NCI-H2081 treated with DMSO at 0.1 percent for 48 hours (cell line): Measurements from ENCODE around the gene NRG2.

Source experiments
- DNase-seq: peaks from one replicate; lab custom pipeline; 2025; lab: John Stamatoyannopoulos, UW

The NRG2 gene

DNA sequence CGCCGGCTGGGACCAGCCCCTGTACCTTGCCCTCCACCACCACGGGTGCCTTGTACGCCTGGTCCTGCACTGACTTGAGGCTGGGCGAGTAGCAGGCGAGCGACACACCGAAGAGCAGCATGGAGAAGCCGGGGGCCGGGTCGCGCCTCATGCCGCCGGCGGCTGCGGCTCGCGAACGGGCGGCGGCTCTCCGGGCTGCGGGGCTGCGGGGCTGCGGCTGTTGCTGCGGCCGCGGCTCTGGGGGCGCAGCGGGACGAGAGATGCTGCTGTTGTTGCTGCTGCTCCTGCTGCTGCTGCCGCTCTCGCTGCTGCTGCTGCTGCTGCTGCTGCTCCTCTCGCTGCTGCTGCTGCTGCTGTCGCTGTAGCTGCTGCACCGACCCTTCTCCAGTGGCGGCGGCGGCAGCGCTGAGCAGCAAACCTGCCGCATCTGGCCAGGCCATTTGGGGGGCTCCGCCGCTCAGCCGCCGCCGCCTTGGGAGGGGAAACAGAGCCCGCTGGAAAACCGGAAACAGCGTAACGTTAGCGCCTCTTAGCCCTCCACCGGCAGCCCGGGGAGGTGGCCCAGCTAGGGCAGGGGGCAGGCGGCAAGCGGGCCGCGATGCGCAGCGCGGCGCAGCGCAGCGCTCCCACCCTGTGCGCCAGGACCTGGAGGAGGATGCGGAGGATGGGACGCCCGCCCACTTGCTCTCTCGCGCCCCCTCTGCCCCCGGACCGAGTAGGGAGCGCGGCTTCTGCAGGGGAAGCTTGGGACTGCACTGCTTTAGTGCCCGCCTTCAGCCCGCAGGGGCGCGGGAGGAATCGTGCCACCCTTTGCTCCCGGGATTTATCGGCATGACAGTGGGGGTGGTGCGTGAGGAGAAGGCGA, at the start of gene NRG2:
Gene NRG2, minus strand, starts transcription at position 657 of the 865 bp plus-strand sequence.
- DNase-seq = no peak

DNA sequence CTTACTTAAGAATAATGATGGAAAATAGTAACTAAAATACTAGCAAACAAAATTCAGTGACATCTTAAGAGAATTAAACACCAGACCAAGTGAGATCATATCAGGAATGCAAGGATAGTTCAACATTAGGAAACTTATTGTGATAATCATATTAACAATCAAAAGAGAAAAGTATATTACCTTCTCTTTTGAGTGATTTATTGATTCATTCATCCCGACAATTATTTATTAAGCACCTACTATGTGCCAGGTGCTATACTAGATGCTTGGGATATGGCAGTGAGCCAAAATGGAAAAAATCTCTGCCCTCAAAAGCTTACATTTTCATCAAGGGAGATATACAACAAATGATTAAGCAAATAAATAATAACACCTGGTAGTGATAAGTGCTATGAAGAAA, 47.2 kb upstream of the NRG2 start:
- no peak for DNase-seq

DNA sequence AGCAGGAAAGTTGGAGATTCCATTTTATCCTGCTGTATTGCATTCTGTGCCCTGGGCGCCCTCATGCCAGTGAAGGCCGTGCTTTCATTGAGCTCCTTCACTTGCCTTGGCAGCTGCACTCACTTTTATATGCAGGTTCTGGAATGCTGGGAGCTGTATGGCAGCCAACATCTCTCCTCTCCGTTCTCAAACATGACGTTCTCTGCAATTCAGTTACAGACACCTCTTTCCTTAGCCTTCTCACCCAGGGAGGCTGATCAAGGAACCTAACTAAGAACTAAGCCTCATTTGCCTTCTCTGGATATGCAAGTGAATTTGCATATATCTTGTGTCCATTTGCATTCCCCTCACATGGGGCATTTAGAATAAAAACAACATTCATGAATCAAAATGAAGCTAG, 41.4 kb upstream of the NRG2 start:
- no peak for DNase-seq

DNA sequence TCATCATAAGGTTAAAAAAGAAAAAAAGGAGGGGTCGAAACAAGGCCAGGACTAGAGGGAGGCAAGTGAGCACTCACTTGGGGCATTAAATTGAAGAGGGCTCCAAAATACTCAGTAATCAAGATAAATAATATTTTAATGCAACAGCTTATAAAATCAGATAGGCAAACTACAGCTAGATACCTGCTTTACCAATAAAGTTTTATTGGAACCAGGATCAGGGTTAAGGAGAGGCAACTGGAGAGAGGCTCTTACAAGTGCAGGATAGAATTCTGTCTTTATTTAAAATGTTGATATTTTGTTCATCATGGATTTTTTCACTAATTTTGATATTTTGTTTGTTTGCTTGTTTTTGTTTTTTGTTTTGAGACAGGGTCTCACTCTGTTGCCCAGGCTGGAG, 40.6 kb upstream of the NRG2 start:
- DNase-seq = no peak

DNA sequence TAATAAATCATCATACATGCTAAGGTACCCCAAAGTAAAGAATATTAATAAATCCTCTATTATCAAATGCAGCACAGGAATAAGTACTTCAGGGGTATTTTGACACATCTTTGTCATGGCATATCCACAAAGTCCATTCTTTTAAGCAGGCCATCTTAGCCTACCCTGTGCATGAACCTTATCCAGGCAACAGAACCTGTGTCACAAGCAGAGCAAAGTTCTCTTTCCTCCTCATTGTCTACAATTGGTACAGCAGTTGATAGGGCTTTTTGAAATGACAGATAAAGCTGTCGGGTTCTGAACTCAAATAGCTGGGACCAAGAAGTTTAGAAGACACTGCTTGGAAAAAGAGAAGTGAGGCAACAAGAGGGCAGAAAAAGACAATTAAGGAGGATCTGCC, 40.0 kb upstream of the NRG2 start:
- no peak for DNase-seq

DNA sequence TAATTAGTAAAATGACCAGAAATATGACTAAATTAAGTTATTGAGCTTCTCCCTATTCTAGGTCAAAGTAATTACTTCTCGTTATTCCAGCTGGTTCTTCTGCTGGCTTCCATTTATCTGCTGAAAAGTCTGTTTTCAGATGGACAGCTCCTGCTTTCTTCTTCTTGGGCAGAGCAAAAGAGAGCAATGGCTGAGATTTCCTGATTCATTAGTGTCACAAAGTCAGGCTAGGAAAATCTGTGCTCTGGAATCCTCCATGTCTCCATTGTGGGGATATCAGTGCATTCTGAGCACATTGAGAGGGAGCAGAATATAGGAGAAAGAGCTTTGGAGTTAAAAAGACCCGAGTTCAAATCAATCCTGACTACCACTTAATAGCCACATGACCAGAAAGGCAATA, 33.7 kb upstream of the NRG2 start:
- DNase-seq = no peak

DNA sequence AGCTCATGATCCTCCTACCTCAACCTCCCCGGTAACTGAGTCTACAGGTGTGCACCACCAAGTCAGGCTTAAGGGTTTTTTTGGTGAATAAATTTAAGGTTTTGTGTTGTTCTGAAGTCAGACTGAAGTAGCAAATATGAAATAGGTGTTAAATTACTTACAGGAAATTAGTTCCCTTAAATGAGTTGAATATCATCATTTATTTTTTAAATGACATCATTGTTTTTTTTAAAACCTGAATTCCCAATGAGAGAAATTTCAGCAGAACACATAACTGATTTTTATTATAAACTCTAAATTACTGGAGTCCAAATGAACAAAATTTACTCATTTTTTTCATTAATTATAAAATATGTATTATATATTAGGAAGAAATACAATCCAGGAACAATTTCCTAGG, 33.0 kb upstream of the NRG2 start:
- no peak for DNase-seq

DNA sequence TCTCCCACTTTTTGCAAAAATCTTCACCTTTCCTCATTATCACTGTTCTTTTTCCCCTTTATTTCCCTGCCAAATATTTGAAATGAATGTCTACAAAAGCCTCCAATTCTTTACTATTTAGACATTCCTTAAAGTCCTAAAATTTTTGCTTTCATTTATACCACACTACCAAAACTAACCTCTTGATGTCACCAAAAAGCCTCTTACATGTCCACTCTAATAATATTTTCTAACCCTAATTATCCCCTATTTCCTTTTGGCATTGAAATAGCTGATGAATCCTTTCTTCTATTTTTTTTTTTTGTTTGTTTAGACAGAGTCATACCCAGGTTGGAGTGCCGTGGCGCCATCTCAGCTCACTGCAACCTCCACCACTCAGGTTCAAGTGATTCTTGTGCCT, 32.3 kb upstream of the NRG2 start:
- DNase-seq = no peak

DNA sequence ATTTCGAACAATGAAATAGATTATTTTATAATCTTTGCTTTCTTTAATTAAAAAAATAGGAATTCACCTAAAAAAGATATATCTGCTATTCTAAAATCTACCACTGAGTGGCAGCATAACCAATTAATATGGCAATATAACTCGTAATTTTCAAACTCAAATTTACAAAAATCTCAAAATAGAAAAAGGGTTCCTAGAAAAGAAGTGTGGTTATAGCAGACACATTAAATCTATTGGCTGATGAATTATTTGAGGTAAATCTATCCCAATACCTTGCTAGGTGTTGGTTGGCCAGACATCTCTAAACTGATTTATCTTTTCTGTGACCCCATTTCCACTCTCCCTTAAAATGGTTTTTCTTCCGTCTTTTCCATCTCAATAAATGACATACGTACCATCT, 30.2 kb upstream of the NRG2 start:
- DNase-seq = no peak

DNA sequence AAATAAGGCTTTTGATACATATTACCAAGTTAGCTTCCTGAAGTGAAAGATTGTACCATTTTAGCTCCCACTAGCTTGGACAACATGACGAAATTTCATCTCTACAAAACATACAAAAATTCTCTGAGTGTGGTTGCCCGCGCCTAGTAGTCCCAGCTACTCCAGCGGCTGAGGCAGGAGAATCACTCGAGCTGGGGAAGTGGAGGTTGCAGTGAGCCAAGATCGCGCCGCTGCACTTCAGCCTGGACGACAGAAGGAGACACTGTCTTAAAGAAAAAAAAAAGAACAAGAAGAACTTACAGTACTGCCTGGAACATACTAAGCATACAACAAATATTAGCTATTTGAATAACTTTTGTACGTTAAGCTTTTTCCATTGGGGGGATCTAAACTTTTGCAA, 29.7 kb upstream of the NRG2 start:
- no peak for DNase-seq

DNA sequence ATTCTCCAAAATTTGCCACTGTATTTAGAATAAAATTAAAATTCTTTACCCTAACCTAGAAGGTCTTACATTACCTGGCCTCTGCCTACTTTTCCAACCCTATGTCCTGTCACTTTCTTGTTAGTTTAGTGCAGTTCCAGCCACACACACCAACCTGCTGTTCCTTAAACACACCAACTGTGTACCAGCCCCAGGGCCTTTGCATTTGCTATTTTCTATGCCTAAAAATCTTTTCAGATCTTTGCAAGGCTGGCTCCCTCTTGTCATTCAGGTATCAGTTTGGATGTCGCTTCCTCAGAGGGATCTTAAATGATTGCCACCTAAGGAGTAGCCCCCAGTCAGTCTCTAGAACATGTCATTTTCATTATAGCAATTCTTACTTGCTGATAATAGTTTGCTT, 17.7 kb upstream of the NRG2 start:
- DNase-seq = no peak

DNA sequence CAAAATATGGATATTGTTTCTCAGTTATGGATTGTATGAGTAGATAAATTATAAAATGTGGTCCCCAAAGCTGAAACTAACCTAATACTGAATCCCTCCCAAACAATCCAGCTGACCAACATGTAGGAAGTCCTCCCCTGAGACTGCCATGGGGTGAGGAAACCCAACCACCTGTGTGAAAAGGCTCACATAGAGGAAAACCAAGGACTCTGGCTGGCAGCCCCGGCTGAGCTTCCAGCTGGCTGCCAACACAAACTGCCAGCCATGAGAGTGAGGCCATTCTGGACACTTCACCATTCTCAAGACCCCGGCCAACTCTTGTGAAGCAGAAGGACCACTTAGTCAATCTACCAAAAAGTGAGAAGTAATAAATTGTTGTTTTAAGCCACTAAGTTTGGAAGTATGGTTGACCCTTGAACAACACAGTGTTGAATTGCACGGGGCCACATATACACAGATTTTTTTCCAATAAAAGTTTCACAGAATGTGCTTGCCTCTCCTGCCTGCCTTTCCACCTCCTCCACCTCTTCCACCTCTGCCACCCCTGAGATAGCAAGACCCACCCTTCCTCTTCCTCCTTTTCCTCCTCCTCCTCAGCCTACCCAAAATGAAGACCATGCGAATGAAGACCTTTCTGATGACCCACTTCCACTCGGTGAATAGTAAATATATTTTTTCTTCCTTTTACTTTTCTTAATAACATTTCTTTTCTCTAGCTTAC, 15.3 kb upstream of the NRG2 start:
- no peak for DNase-seq

DNA sequence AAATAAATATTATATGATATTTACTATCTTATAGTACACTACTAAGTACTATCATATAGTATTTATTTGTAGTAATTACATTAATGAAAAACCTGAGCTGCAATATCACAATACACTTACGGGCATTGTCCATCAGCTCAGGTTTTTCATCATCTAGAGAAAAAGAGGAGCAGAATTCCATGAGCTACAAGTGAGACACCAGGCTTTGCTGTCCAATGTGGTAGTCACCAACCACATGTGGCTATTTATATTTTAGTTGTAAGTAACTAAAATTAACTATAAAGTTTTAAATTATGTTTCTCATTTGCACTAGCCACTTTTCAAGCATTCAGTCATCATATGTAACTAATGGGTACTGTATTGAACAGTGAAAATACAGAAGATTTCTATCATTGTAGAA, 13.8 kb upstream of the NRG2 start:
- no peak for DNase-seq

DNA sequence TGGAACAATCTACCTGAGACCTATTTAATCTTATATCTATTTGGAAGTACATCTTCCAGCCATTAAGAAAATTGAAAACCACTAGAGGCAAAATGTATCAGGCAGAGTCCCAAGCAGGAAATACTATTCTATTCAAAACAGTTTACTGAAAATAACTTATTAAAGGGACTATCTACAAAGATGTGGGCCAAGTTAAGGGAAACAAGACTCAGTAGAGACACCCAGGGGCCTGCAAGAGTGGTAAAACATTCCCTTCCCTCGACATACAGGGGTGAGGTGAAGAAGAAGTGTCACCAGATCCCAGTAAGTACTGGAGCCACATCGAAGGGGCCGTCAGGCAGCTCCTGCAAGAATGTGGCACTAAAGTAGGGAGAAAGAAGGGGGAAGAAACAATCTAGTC, 12.1 kb upstream of the NRG2 start:
- DNase-seq = no peak

DNA sequence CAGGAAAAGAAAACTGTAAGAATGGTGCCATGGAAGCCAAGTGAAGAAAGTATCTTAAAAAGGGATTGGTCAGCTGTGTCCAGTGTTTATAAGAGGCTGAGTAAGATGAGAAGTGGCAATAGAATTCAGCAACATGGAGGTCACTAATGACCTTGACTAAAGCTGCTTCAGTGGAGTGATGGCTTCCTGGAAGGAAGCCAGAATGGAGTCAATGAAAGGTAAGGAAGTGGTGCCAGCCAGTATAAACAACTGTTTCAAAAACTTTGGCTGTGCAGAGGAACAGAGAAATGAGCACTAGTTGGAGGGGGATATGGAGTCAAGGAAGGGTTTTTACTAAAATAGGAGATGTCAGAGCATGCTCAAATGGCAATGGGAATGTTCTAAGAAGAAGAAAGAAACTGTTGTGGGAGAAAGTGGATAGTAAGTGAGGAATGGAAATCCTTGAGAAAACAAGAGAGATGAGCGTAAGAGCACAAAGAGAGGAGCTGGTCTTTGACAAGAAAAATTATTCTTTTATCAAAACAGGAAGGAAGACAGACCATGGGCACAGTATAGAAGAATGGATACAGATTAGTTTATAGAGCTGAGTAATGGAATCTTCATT, 11.1 kb upstream of the NRG2 start:
- no peak for DNase-seq

DNA sequence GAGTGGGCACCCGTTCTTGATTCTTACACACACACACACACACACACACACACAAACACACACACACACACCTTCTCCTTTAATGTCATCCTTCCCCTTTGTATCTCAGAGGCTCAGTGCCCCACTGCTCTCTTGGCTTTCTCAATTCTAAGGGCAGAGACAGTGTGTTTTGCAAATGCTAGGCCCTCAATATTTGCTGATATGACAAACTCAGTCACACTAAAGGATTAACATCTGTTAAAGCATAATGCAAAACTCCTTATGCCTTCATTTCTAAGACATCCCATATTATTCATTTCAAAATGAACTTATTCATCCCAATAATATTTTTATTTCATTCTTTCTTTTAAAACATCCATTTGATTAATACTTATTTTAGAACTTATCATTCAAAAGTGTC, 8.9 kb upstream of the NRG2 start:
- DNase-seq = no peak

DNA sequence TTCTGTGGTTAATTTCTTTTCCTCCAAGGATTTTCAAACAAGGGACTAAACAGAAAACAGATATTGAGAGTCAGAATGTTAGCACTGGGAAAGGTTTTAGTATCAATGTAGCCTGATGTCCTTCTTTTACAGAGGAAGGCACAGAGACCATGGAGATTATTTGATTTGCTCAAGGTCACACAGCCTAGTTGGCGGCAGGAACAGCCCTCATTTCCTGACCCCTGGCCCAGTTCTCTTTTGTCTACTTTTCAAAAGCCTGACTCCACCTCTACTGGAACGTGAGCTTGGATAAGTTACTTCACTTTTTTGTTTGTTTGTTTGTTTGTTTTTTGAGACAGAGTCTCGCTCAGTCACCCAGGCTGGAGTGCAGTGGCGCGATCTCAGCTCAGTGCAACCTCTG, 6.6 kb upstream of the NRG2 start:
- DNase-seq = no peak

DNA sequence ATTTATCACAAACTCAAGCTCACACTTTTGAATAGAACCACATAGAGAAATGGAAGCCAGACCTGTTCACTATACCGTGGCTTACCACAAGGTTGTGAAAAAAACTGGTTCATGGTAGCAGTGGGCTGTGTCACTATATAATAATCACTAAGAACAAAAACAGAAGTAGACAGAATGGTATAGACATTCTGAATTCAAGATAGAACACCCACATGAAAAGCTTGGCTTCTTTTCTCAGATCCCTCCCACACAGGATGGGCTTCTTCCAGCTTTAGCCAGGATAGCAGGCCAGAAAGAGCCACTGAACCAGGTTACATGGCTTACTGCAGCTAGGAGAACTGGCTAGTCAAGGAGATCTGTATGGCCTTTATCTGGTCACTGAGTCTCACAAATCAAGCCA, 6.1 kb upstream of the NRG2 start:
- DNase-seq = no peak

DNA sequence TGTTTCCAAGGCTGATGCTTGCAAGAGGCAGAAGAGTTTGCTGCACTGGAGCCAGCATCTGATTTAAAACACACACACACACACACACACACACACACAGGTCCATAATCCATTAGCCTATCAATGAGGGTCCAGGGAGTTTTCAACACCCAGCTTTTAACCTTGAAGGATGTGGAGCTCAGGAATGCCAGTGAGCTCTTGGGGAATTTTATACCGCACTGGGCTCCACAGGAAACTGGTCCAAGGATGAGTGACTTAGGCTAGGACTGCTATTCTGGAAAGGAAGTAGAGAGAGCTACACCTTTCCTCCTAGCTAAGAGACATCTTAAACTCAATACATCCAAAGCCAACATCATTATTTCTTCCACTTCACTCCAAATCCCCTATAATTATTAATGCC, 942 bp upstream of the NRG2 start:
- no peak for DNase-seq

DNA sequence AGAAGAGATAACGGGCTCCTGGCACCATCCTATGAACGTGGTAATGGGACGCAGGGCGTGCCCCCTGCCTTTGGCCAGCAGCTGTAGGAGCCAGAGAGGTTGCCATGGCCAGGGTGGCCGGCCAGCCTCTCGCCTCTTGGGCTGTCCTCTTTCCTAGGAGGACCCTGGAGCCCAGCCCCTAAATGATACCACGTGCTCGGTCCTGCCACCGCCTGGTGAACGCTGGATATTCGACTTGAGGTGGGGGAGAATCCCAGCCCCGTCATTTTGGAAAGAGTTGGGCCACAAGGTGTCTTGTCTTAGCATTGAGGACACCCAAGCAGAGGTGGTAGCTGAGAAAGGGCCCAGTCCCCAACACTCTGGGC, 391 bp upstream of the NRG2 start:
- no peak for DNase-seq

DNA sequence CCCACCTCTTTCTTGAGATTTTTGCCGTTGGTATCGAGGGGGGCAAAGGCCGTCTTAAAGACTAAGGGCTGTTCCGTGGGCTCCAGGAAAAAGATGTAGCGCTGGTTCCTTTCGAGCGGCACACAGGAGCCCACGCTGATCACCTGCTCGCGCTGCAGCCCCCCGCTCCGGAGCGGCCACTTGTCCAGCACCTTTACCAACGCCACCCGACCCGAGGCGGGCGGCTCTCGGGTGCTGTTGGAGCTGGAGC, 781 bp downstream of the NRG2 start:
- no peak for DNase-seq

DNA sequence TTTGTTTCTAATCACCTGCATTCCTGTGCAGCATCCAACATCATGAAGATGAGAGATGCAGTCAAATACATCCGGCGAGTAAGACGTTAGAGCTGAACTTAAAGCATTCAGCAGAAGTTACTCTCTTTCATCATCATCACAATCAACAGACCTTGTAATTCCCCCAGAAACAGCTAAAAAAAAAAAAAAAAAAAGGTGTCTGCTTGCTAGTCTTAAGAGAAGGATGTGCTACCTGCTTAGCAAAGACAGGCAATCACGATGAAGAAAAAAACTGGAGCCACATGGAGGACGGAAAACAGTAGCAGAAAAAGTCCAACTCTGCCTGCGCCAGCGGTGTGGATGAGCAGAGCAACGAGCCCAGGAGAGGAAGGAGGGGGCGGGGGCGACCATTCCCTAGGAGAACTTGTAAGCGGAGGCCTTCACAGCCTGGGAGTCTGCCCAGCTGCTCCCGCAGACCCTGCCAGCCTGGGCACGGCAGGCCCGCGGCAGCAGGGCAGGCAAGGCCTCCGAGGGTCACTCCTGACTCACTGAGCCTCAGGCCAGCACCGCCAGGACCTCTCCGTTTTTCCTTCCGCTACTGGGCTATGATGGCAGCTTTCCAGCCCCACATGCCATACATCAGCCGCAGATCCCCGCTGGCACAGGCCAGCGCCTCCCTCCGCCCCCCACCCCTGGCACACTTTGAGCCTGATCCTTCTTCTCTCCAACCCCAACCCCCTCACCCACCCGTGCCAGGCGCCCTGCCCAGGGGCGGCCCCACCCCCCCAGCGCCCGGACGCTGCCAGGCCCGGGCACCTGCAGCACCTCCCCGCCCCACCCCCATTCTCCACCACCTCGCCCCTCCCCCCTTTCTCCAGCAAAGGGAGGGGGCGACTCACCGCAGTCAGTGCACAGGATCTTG, 1.4 kb downstream of the NRG2 start:
- no peak for DNase-seq

DNA sequence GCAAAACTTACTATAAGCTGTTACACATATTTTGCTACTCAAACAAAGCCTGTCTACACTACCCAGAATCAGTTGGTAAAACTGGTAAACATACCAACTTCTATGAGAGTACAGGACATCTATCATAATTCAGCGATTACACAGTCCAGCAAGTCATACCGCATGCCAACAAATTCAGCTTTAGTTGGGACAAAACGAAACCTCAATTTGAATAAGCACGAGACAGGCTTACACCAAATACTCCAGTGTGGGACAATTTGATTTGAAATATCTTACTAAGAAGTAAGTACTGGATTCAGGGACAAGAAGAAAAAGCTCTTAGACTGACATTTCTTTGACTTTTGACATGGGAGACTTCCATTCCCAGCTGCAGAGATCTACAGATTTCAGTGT, 2.0 kb downstream of the NRG2 start:
- no peak for DNase-seq
